Stimulated activated naive CD8-positive, alpha-beta T cell treated with anti-CD3 and anti-CD28 coated beads, Interleukin-15, Interleukin-2, amounts not matched to agents 100 ng/mL and 50 ng/mL, for 24 hours (primary cell): ENCODE data around the gene CEP85L.

Source experiments
- H3K27ac Mint-ChIP-seq: one replicate; pipeline ENCODE4 v1.8.0; 2021; ENCODE audit warnings: mild to moderate bottlenecking, mixed read lengths
- H3K27me3 Mint-ChIP-seq: one replicate; pipeline ENCODE4 v1.8.0; 2021; ENCODE audit warnings: mixed read lengths
- H3K36me3 Mint-ChIP-seq: one replicate; pipeline ENCODE4 v1.8.0; 2021; ENCODE audit warnings: low read depth, mixed read lengths
- H3K4me1 Mint-ChIP-seq: one replicate; pipeline ENCODE4 v1.8.0; 2021; ENCODE audit warnings: low read depth, mixed read lengths
- H3K4me3 Mint-ChIP-seq: one replicate; pipeline ENCODE4 v1.8.0; 2021; ENCODE audit warnings: mild to moderate bottlenecking, mixed read lengths
- H3K9me3 Mint-ChIP-seq: one replicate; pipeline ENCODE4 v1.8.0; 2021; ENCODE audit warnings: mixed read lengths

The CEP85L gene

GRCh38 chr6:118559659-118560058 lies 91.7 kb downstream of the CEP85L start:
- H3K9me3 Mint-ChIP-seq: no peaks in the 10 kb centered on the region
- H3K4me1 Mint-ChIP-seq: peaks cover 34% of the 10 kb centered on the region
- no peak overlapping the region for H3K27ac Mint-ChIP-seq
- H3K27me3 Mint-ChIP-seq: no peaks in the 10 kb centered on the region
- peaks cover 42% of the 10 kb centered on the region for H3K36me3 Mint-ChIP-seq
- no peak overlapping the region for H3K4me3 Mint-ChIP-seq

GRCh38 chr6:118558464-118559217 lies 92.8 kb downstream of the CEP85L start:
- no peaks in the 10 kb centered on the region for H3K9me3 Mint-ChIP-seq
- peak overlapping the region; percentile 67 for H3K4me3 Mint-ChIP-seq
- peaks cover 45% of the 10 kb centered on the region for H3K36me3 Mint-ChIP-seq
- peak overlapping the region; percentile 90 for H3K27ac Mint-ChIP-seq
- no peaks in the 10 kb centered on the region for H3K27me3 Mint-ChIP-seq
- peaks cover 34% of the 10 kb centered on the region for H3K4me1 Mint-ChIP-seq

DNA sequence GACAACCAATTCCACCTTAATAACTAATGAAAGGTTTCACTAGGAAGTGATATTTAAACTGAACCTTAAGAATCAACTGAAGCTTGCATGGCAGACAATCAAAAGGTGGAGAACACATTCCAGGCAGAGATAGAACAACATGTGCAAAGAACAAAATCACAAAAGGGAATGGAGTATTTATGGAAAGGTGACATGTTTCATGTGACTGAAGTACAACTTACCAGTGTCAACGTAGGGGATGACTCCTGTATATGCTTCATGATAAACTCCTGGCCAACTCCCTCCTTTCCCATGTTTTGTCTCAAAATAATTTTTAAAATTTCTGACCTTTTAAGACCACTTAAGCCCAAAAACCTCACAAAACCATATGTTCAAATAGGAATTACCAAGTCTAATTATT lies 96.7 kb downstream of the CEP85L start:
- Mint-ChIP-seq H3K36me3 (peaks cover 32% of the 10 kb centered on the region), H3K9me3 (no peaks in the 10 kb centered on the region), H3K27me3 (no peaks in the 10 kb centered on the region), H3K27ac (no peak overlapping the region), H3K4me1 (peaks cover 33% of the 10 kb centered on the region), H3K4me3 (no peak overlapping the region)

DNA sequence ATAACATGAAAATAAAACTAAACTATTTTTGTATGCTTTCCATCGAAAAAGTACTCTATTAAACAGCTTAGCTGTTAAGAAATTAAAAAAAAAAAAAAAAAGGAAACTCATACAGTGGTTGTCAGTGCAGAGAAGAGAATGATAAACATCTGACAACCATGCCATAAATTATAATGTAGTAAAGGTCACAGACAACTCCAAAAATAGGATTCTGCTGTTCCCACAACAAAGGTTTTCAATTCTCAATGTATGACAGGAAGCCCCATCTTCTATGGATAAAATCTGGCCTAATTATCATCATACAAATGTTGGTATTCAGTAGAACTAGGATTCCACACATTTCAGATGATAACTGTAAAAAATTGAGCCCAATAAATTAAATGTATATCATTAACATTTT lies 98.3 kb downstream of the CEP85L start:
- Mint-ChIP-seq H3K27ac (no peak overlapping the region), H3K9me3 (no peaks in the 10 kb centered on the region), H3K27me3 (no peaks in the 10 kb centered on the region), H3K36me3 (peaks cover 24% of the 10 kb centered on the region), H3K4me3 (no peak overlapping the region), H3K4me1 (peaks cover 29% of the 10 kb centered on the region)

DNA sequence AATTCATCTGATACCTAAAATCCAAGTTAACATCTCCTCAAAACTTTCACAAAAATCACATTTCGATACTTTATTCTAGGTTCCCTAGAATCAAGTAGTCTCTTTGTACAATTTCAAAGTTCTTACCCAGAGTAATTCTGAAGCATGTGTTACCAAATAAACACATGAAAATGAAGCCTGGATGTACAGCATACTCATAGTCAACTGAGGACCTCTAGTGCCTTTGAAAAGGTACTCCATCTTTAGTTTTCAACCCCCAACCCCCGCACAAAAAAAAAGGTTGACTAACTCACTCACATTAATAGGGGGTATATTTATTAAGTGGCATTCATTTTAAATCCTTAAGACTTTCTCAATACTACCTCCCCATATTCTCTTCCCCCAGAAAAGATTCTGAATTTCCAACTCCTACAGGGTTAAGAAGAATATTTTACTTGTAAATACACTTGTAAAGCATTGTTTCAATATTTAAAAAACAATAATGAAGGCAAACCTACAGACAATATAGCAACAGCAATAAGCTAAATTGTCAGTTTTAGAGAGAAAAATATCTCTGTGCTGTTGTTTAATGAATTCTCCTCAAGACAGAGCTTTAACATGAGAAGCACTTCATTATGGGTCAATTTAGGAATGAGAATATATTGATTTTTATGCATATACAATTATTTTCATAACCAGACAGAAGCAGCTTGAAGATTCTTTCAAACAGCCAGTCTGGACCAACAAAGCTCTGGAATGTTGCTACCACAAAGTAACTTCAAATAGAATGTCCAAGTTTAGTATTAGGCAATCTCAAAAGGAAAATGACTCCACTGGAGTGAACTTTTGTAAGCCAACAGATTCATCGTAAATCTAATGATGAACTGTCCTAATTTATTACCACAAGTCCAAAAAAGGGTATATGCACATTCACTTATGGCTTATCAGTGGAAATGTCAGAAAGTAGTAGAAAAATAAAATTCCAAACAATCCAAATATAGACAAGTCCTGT lies 100.0 kb downstream of the CEP85L start:
- Mint-ChIP-seq H3K9me3 (no peaks in the 10 kb centered on the region), H3K27ac (no peak overlapping the region), H3K36me3 (peaks cover 17% of the 10 kb centered on the region), H3K4me3 (no peak overlapping the region), H3K4me1 (peaks cover 28% of the 10 kb centered on the region), H3K27me3 (no peaks in the 10 kb centered on the region)

DNA sequence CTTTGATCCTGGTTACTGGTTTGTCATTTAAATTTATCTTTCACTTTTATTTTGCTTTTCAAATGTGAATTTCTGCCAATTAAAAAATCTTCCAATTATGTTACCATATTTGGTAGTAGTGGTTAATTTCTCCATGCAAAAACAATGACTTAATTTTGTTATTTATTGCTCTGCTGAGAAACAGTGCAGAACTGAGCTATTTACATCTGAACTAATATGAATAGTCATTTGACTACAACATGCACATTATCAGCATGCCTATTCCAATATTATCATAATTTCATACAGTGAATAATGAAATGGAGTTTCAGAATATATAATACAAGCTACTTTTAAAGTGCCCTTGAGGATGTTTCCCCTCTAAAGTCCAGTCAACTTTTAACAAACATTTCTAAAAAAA lies 102.8 kb downstream of the CEP85L start:
- H3K9me3 Mint-ChIP-seq: no peaks in the 10 kb centered on the region
- peaks cover 46% of the 10 kb centered on the region for H3K4me1 Mint-ChIP-seq
- peak overlapping the region; percentile 18 for H3K27ac Mint-ChIP-seq
- peaks cover 17% of the 10 kb centered on the region for H3K36me3 Mint-ChIP-seq
- no peak overlapping the region for H3K4me3 Mint-ChIP-seq
- no peaks in the 10 kb centered on the region for H3K27me3 Mint-ChIP-seq

DNA sequence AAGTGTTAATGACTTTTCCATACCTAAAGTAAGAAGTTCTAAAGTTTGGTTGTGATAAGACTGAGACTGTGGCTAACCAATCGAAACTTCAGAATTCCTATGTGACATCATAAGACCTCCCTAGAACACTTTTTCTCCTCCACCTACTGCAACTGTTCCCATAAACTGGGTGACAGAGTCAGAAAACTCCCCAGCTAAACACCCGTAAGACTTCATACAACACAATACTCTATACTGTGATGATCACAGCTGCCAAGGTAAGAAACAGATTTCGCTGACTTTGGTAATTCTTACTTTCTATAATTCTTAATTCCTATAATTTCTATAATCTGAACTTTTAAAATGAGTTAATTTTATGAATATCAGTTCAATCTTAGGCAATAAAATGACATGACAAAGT lies 103.3 kb downstream of the CEP85L start, which contains the start of gene PLN:
TSS of gene PLN (plus strand) at position 161 of the 400 bp plus-strand sequence. CDS start 10,626 bp downstream, outside the sequence.
- H3K27me3 Mint-ChIP-seq: no peaks in the 10 kb centered on the region
- H3K4me3 Mint-ChIP-seq: no peak within 1 kb of the TSS
- H3K27ac Mint-ChIP-seq: peak within 1 kb of the TSS; percentile 18
- H3K9me3 Mint-ChIP-seq: no peaks in the 10 kb centered on the region
- peaks cover 19% of the 10 kb centered on the region for H3K36me3 Mint-ChIP-seq
- peaks cover 48% of the 10 kb centered on the region for H3K4me1 Mint-ChIP-seq

- H3K27ac Mint-ChIP-seq: no peak overlapping the region
- no peaks in the 10 kb centered on the region for H3K9me3 Mint-ChIP-seq
- H3K4me1 Mint-ChIP-seq: peaks cover 56% of the 10 kb centered on the region
- peaks cover 22% of the 10 kb centered on the region for H3K36me3 Mint-ChIP-seq
- no peaks in the 10 kb centered on the region for H3K27me3 Mint-ChIP-seq
- no peak overlapping the region for H3K4me3 Mint-ChIP-seq
Measured at GRCh38 chr6:118546880-118547218, 104.5 kb downstream of the CEP85L start.

- H3K9me3 Mint-ChIP-seq: no peaks in the 10 kb centered on the region
- H3K27me3 Mint-ChIP-seq: no peaks in the 10 kb centered on the region
- peaks cover 56% of the 10 kb centered on the region for H3K4me1 Mint-ChIP-seq
- no peak overlapping the region for H3K27ac Mint-ChIP-seq
- H3K4me3 Mint-ChIP-seq: no peak overlapping the region
- peaks cover 22% of the 10 kb centered on the region for H3K36me3 Mint-ChIP-seq
Measured at GRCh38 chr6:118546164-118546879, 105.1 kb downstream of the CEP85L start.

GRCh38 chr6:118544105-118544504 lies 107.3 kb downstream of the CEP85L start:
- no peaks in the 10 kb centered on the region for H3K27me3 Mint-ChIP-seq
- no peak overlapping the region for H3K27ac Mint-ChIP-seq
- H3K9me3 Mint-ChIP-seq: no peaks in the 10 kb centered on the region
- H3K36me3 Mint-ChIP-seq: peaks cover 22% of the 10 kb centered on the region
- H3K4me1 Mint-ChIP-seq: peaks cover 42% of the 10 kb centered on the region
- no peak overlapping the region for H3K4me3 Mint-ChIP-seq

GRCh38 chr6:118542184-118542952 lies 109.0 kb downstream of the CEP85L start:
- H3K4me3 Mint-ChIP-seq: no peak overlapping the region
- H3K9me3 Mint-ChIP-seq: no peaks in the 10 kb centered on the region
- peaks cover 32% of the 10 kb centered on the region for H3K4me1 Mint-ChIP-seq
- no peak overlapping the region for H3K27ac Mint-ChIP-seq
- H3K36me3 Mint-ChIP-seq: peaks cover 22% of the 10 kb centered on the region
- no peaks in the 10 kb centered on the region for H3K27me3 Mint-ChIP-seq

- Mint-ChIP-seq H3K9me3 (peaks cover 4% of the 10 kb centered on the region), H3K4me3 (no peak overlapping the region), H3K27ac (no peak overlapping the region), H3K27me3 (no peaks in the 10 kb centered on the region), H3K4me1 (peaks cover 18% of the 10 kb centered on the region), H3K36me3 (peaks cover 25% of the 10 kb centered on the region)
Measured at GRCh38 chr6:118537574-118537973, 113.8 kb downstream of the CEP85L start.

GRCh38 chr6:118536478-118536877 lies 114.9 kb downstream of the CEP85L start:
- Mint-ChIP-seq H3K4me1 (peaks cover 23% of the 10 kb centered on the region), H3K36me3 (peaks cover 33% of the 10 kb centered on the region), H3K9me3 (peaks cover 12% of the 10 kb centered on the region), H3K27ac (no peak overlapping the region), H3K27me3 (no peaks in the 10 kb centered on the region), H3K4me3 (no peak overlapping the region)

- H3K27me3 Mint-ChIP-seq: no peaks in the 10 kb centered on the region
- H3K4me1 Mint-ChIP-seq: peaks cover 28% of the 10 kb centered on the region
- H3K4me3 Mint-ChIP-seq: no peak overlapping the region
- peaks cover 14% of the 10 kb centered on the region for H3K9me3 Mint-ChIP-seq
- H3K36me3 Mint-ChIP-seq: peaks cover 39% of the 10 kb centered on the region
- H3K27ac Mint-ChIP-seq: no peak overlapping the region
Measured at GRCh38 chr6:118535176-118535844, 116.1 kb downstream of the CEP85L start.
